ENCODE measurements around the gene PITPNB. TPM values are rescaled to one million over a fixed set of nuclear protein-coding genes. Genes with fewer than 3 reads are reported as not detected.
A peak's percentile ranks its signal among the peaks of the same experiment; 100 is the strongest.

Gene PITPNB
- total and polyA plus RNA-seq, 4 experiments from 2014 or later = 68.8 to 88.4 (median 74.4) TPM

GRCh38 chr22:27880778-27881394 lies 38.2 kb downstream of the PITPNB start:
- CTCF ChIA-PET (ENCODE audit: partially characterized antibody) = interaction anchor here (0.7 to 14.4 kb wide), 15 partner anchors 8 to 140 kb away, joined by 3 to 188 read pairs (median 4); partner anchors contain the start of gene PITPNB
- Mint-ChIP-seq H3K36me3 (peaks cover 4 to 25% of the 10 kb centered on the region in 2 donors), H3K4me3 (no peak overlapping the region), H3K27me3 (no peaks in the 10 kb centered on the region), H3K9me3 (no peaks in the 10 kb centered on the region), H3K27ac (peak overlapping the region in 1 of 7 donors; percentile 72), H3K4me1 (peaks cover 11 to 27% (median 20%) of the 10 kb centered on the region in 4 donors)
- DNase-seq = peak in 4 of 5 donors; percentile 24 to 36 (median 28)
- H3K27me3 ChIP-seq (ENCODE audit: insufficient read depth, low read length) = no peaks in the 10 kb centered on the region
- no peaks in the 10 kb centered on the region for H3K9me3 ChIP-seq (ENCODE audit: control insufficient read depth in 1 of 2, low read length in 2 of 2)
- no peak overlapping the region for H3K27ac ChIP-seq (ENCODE audit: low read depth, low read length)
- H3K4me1 ChIP-seq (ENCODE audit: insufficient read depth, low read length) = peaks cover 18% of the 10 kb centered on the region
- POLR2A ChIA-PET (ENCODE audit: partially characterized antibody) = interaction anchor here (0.5 kb wide), 1 partner anchor 33 kb away, joined by 3 read pairs; no protein-coding TSS in a partner anchor
- H3K36me3 ChIP-seq (ENCODE audit: insufficient read depth, low read length) = peaks cover 11% of the 10 kb centered on the region
- intact Hi-C loops (cut with micrococcal nuclease) = loop anchor here (1.0 kb wide), 1 partner anchor 128 kb away; no protein-coding TSS in a partner anchor
- H3K4me3 ChIP-seq (ENCODE audit: low read length in 2 of 2) = no peak overlapping the region

- Histone ChIP-seq H3K27me3 (ENCODE audit: insufficient read depth, low read length) (no peaks in the 10 kb centered on the region), H3K4me3 (ENCODE audit: low read length in 2 of 2) (no peak overlapping the region), H3K36me3 (ENCODE audit: insufficient read depth, low read length) (peaks cover 11% of the 10 kb centered on the region), H3K27ac (ENCODE audit: low read depth, low read length) (no peak overlapping the region), H3K9me3 (ENCODE audit: control insufficient read depth in 1 of 2, low read length in 2 of 2) (no peaks in the 10 kb centered on the region), H3K4me1 (ENCODE audit: insufficient read depth, low read length) (peaks cover 22% of the 10 kb centered on the region)
- Mint-ChIP-seq H3K9me3 (no peaks in the 10 kb centered on the region), H3K27me3 (no peaks in the 10 kb centered on the region), H3K36me3 (peaks cover 4 to 26% of the 10 kb centered on the region in 2 donors), H3K4me3 (no peak overlapping the region), H3K27ac (no peak overlapping the region), H3K4me1 (peaks cover 16 to 36% (median 29%) of the 10 kb centered on the region in 4 donors)
- ChIA-PET CTCF (ENCODE audit: partially characterized antibody) (interaction anchor here (1.3 to 14.4 kb wide), 7 partner anchors 9 to 130 kb away, joined by 3 to 188 read pairs (median 5); no protein-coding TSS in a partner anchor), POLR2A (ENCODE audit: partially characterized antibody) (no interaction called here)
- intact Hi-C loops (cut with micrococcal nuclease) = loop anchor here (1.0 kb wide), 1 partner anchor 129 kb away; no protein-coding TSS in a partner anchor
- DNase-seq = no peak
Measured at GRCh38 chr22:27879923-27880322, 39.1 kb downstream of the PITPNB start.

- H3K36me3 ChIP-seq (ENCODE audit: insufficient read depth, low read length) = peaks cover 3% of the 10 kb centered on the region
Measured at GRCh38 chr22:27878541-27878940, 40.5 kb downstream of the PITPNB start.

GRCh38 chr22:27877501-27877900 lies 41.6 kb downstream of the PITPNB start:
- H3K36me3 Mint-ChIP-seq = peaks cover 11 to 28% of the 10 kb centered on the region in 2 donors
- Histone ChIP-seq H3K36me3 (ENCODE audit: insufficient read depth, low read length) (peaks cover 9% of the 10 kb centered on the region), H3K27me3 (ENCODE audit: insufficient read depth, low read length) (no peaks in the 10 kb centered on the region), H3K27ac (ENCODE audit: low read depth, low read length) (no peak overlapping the region), H3K4me1 (ENCODE audit: insufficient read depth, low read length) (peaks cover 22% of the 10 kb centered on the region), H3K4me3 (ENCODE audit: low read length in 2 of 2) (no peak overlapping the region), H3K9me3 (ENCODE audit: control insufficient read depth in 1 of 2, low read length in 2 of 2) (no peaks in the 10 kb centered on the region)
- peaks cover 20 to 43% (median 35%) of the 10 kb centered on the region in 4 donors for H3K4me1 Mint-ChIP-seq
- H3K9me3 Mint-ChIP-seq = no peaks in the 10 kb centered on the region
- DNase-seq = no peak
- H3K27me3 Mint-ChIP-seq = no peaks in the 10 kb centered on the region
- ChIA-PET POLR2A (ENCODE audit: partially characterized antibody) (no interaction called here), CTCF (ENCODE audit: partially characterized antibody) (interaction anchor here (1.2 to 14.4 kb wide), 3 partner anchors 10 to 132 kb away, joined by 3 to 188 read pairs (median 32); no protein-coding TSS in a partner anchor)
- no peak overlapping the region for H3K4me3 Mint-ChIP-seq
- H3K27ac Mint-ChIP-seq = peak overlapping the region in 3 of 7 donors; percentile 6 to 52 (median 50)
- intact Hi-C loops (cut with micrococcal nuclease) = no loop called here

More at GRCh38 chr22:27878541-27878940, 40.5 kb downstream of the PITPNB start:
- no peaks in the 10 kb centered on the region for H3K27me3 Mint-ChIP-seq
- H3K4me3 ChIP-seq (ENCODE audit: low read length in 2 of 2) = no peak overlapping the region
- H3K36me3 Mint-ChIP-seq = peaks cover 7 to 26% of the 10 kb centered on the region in 2 donors
- peaks cover 22% of the 10 kb centered on the region for H3K4me1 ChIP-seq (ENCODE audit: insufficient read depth, low read length)
- H3K9me3 Mint-ChIP-seq = no peaks in the 10 kb centered on the region
- no peak overlapping the region for H3K27ac Mint-ChIP-seq
- no peaks in the 10 kb centered on the region for H3K9me3 ChIP-seq (ENCODE audit: control insufficient read depth in 1 of 2, low read length in 2 of 2)
- intact Hi-C loops (cut with micrococcal nuclease) = no loop called here
- H3K27me3 ChIP-seq (ENCODE audit: insufficient read depth, low read length) = no peaks in the 10 kb centered on the region
- peaks cover 20 to 43% (median 35%) of the 10 kb centered on the region in 4 donors for H3K4me1 Mint-ChIP-seq
- no peak overlapping the region for H3K27ac ChIP-seq (ENCODE audit: low read depth, low read length)
- ChIA-PET POLR2A (ENCODE audit: partially characterized antibody) (no interaction called here), CTCF (ENCODE audit: partially characterized antibody) (interaction anchor here (1.2 to 14.4 kb wide), 4 partner anchors 9 to 131 kb away, joined by 3 to 188 read pairs (median 18); no protein-coding TSS in a partner anchor)
- H3K4me3 Mint-ChIP-seq = no peak overlapping the region
- DNase-seq = no peak

GRCh38 chr22:27876684-27877083 lies 42.4 kb downstream of the PITPNB start:
- Mint-ChIP-seq H3K27ac (no peak overlapping the region), H3K4me1 (peaks cover 20 to 43% (median 35%) of the 10 kb centered on the region in 4 donors), H3K9me3 (no peaks in the 10 kb centered on the region), H3K27me3 (no peaks in the 10 kb centered on the region), H3K36me3 (peaks cover 14 to 27% of the 10 kb centered on the region in 2 donors), H3K4me3 (no peak overlapping the region)
- Histone ChIP-seq H3K27ac (ENCODE audit: low read depth, low read length) (no peak overlapping the region), H3K9me3 (ENCODE audit: control insufficient read depth in 1 of 2, low read length in 2 of 2) (no peaks in the 10 kb centered on the region), H3K4me1 (ENCODE audit: insufficient read depth, low read length) (peaks cover 22% of the 10 kb centered on the region), H3K4me3 (ENCODE audit: low read length in 2 of 2) (no peak overlapping the region), H3K36me3 (ENCODE audit: insufficient read depth, low read length) (peaks cover 11% of the 10 kb centered on the region), H3K27me3 (ENCODE audit: insufficient read depth, low read length) (no peaks in the 10 kb centered on the region)
- CTCF ChIA-PET (ENCODE audit: partially characterized antibody) = interaction anchor here (1.3 to 4.3 kb wide), 2 partner anchors 11 to 133 kb away, joined by 3 to 32 read pairs; no protein-coding TSS in a partner anchor
- POLR2A ChIA-PET (ENCODE audit: partially characterized antibody) = no interaction called here
- intact Hi-C loops (cut with micrococcal nuclease) = no loop called here
- no peak for DNase-seq

GRCh38 chr22:27875951-27876350 lies 43.1 kb downstream of the PITPNB start:
- Mint-ChIP-seq H3K4me3 (peak overlapping the region in 2 of 8 donors; percentile 0 to 17), H3K9me3 (no peaks in the 10 kb centered on the region), H3K27ac (peak overlapping the region in 2 of 7 donors; percentile 19 to 56), H3K36me3 (peaks cover 19 to 33% of the 10 kb centered on the region in 2 donors), H3K27me3 (no peaks in the 10 kb centered on the region), H3K4me1 (peaks cover 20 to 41% (median 35%) of the 10 kb centered on the region in 4 donors)
- Histone ChIP-seq H3K4me1 (ENCODE audit: insufficient read depth, low read length) (peaks cover 22% of the 10 kb centered on the region), H3K36me3 (ENCODE audit: insufficient read depth, low read length) (peaks cover 11% of the 10 kb centered on the region), H3K4me3 (ENCODE audit: low read length in 2 of 2) (no peak overlapping the region), H3K27ac (ENCODE audit: low read depth, low read length) (no peak overlapping the region), H3K9me3 (ENCODE audit: control insufficient read depth in 1 of 2, low read length in 2 of 2) (no peaks in the 10 kb centered on the region), H3K27me3 (ENCODE audit: insufficient read depth, low read length) (no peaks in the 10 kb centered on the region)
- ChIA-PET POLR2A (ENCODE audit: partially characterized antibody) (interaction anchor here (0.6 kb wide), 1 partner anchor 937 kb away, joined by 3 read pairs; no protein-coding TSS in a partner anchor), CTCF (ENCODE audit: partially characterized antibody) (interaction anchor here (1.1 to 4.3 kb wide), 4 partner anchors 11 to 139 kb away, joined by 3 to 32 read pairs (median 3); no protein-coding TSS in a partner anchor)
- intact Hi-C loops (cut with micrococcal nuclease) = no loop called here
- DNase-seq = peak in 2 of 5 donors; percentile 18 to 55

- no peaks in the 10 kb centered on the region for H3K27me3 Mint-ChIP-seq
- ChIA-PET POLR2A (ENCODE audit: partially characterized antibody) (interaction anchor here (0.6 kb wide), 1 partner anchor 1202 kb away, joined by 3 read pairs; no protein-coding TSS in a partner anchor), CTCF (ENCODE audit: partially characterized antibody) (interaction anchor here (0.7 to 4.3 kb wide), 3 partner anchors 12 to 19 kb away, joined by 3 to 32 read pairs (median 3); no protein-coding TSS in a partner anchor)
- H3K9me3 ChIP-seq (ENCODE audit: control insufficient read depth in 1 of 2, low read length in 2 of 2) = no peaks in the 10 kb centered on the region
- no peaks in the 10 kb centered on the region for H3K27me3 ChIP-seq (ENCODE audit: insufficient read depth, low read length)
- peak overlapping the region in 1 of 7 donors; percentile 59 for H3K27ac Mint-ChIP-seq
- peaks cover 30 to 43% of the 10 kb centered on the region in 2 donors for H3K36me3 Mint-ChIP-seq
- no peak for DNase-seq
- H3K4me3 ChIP-seq (ENCODE audit: low read length in 2 of 2) = no peak overlapping the region
- no peaks in the 10 kb centered on the region for H3K9me3 Mint-ChIP-seq
- H3K4me1 ChIP-seq (ENCODE audit: insufficient read depth, low read length) = peaks cover 22% of the 10 kb centered on the region
- no peak overlapping the region for H3K4me3 Mint-ChIP-seq
- peaks cover 17 to 47% (median 38%) of the 10 kb centered on the region in 4 donors for H3K4me1 Mint-ChIP-seq
- intact Hi-C loops (cut with micrococcal nuclease) = no loop called here
- H3K36me3 ChIP-seq (ENCODE audit: insufficient read depth, low read length) = peaks cover 11% of the 10 kb centered on the region
- H3K27ac ChIP-seq (ENCODE audit: low read depth, low read length) = no peak overlapping the region
Measured at GRCh38 chr22:27874764-27875163, 44.3 kb downstream of the PITPNB start.
